Measurements from ENCODE around the gene ADD3. TPM values are rescaled to one million over a fixed set of nuclear protein-coding genes. Genes with fewer than 3 reads are reported as not detected.

ADD3 gene
- total RNA-seq, 2 donors from 2014 or later: 91.1 to 659 TPM

GRCh38 chr10:110023785-110024465, 16.1 kb downstream of the ADD3 start:
- Histone ChIP-seq H3K4me1 (ENCODE audit: control insufficient read depth in 1 of 2, low read depth in 2 of 2) (peaks cover 10 to 39% of the 10 kb centered on the region in 2 donors), H3K27ac (no peak overlapping the region), H3K27me3 (replicated peaks; ENCODE audit: insufficient read depth) (no peaks in the 10 kb centered on the region), H3K4me3 (no peak overlapping the region), H3K9me3 (no peaks in the 10 kb centered on the region), H3K36me3 (no peaks in the 10 kb centered on the region)
- no peak for ATAC-seq (ENCODE audit: insufficient number of reproducible peaks, low FRiP score, low read depth)
- no peak for TF ChIP-seq CTCF (IDR thresholded peaks at IDR 0.05)
- DNase-seq (ENCODE audit: low spot score): no peak

- peak overlapping the region in 1 of 2 donors; percentile 36 for H3K27ac ChIP-seq
- TF ChIP-seq CTCF (IDR thresholded peaks at IDR 0.05): no peak
- ATAC-seq (ENCODE audit: insufficient number of reproducible peaks, low FRiP score, low read depth): no peak
- H3K4me1 ChIP-seq (ENCODE audit: control insufficient read depth in 1 of 2, low read depth in 2 of 2): peaks cover 31 to 44% of the 10 kb centered on the region in 2 donors
- no peaks in the 10 kb centered on the region for H3K9me3 ChIP-seq
- H3K36me3 ChIP-seq: no peaks in the 10 kb centered on the region
- DNase-seq (ENCODE audit: low spot score): no peak
- H3K27me3 ChIP-seq (replicated peaks; ENCODE audit: insufficient read depth): no peaks in the 10 kb centered on the region
- H3K4me3 ChIP-seq: no peak overlapping the region
Observed at GRCh38 chr10:110029450-110029849, 21.7 kb downstream of the ADD3 start.

DNA sequence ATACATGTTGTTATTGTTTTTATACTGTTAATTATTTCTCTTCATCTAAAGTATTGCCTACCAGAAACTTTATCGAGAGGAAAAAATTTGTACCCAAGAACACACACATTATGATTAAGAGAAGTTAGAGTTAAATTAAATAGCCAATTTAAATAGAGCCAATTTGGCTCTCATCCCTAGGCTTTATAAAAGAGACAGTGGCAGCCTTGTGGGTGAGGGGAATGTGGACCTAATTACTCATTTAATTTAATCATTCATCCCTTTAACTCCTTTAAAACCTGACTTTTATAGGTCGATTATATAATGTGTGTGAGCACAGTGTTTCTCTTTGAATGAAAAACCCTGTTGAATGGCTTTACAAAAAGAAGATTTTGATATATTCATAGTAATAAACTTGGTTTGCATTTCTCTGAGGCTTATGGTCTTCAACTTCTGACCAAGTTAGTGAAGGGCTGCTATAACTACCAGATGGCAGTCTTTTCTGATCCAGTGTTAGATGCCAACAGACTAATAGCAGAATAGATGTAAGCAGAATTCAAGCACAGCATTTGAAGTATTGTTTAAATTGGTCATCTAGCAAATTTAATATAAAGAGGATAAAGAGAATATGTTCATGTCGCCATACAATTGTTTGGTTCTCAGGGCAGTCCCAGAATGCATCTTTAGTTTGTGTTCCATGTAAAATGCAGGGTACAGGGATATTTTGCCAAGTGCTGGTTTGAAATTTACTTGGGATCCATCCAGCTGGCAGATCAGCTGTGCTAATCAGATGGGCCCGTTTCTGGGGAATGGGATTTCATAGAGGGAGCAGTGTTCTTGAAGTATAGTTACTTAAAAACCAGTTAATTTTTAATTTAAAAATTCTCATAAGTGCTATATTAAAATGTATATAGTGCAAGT, 25.3 kb downstream of the ADD3 start:
- ATAC-seq (ENCODE audit: insufficient number of reproducible peaks, low FRiP score, low read depth): no peak
- H3K36me3 ChIP-seq: no peaks in the 10 kb centered on the region
- no peaks in the 10 kb centered on the region for H3K27me3 ChIP-seq (replicated peaks; ENCODE audit: insufficient read depth)
- no peak for TF ChIP-seq CTCF (IDR thresholded peaks at IDR 0.05)
- DNase-seq (ENCODE audit: low spot score): no peak
- H3K9me3 ChIP-seq: no peaks in the 10 kb centered on the region
- H3K27ac ChIP-seq: peak overlapping the region in 1 of 2 donors; percentile 44
- H3K4me3 ChIP-seq: peak overlapping the region; percentile 2
- H3K4me1 ChIP-seq (ENCODE audit: control insufficient read depth in 1 of 2, low read depth in 2 of 2): peaks cover 37 to 65% of the 10 kb centered on the region in 2 donors

DNA sequence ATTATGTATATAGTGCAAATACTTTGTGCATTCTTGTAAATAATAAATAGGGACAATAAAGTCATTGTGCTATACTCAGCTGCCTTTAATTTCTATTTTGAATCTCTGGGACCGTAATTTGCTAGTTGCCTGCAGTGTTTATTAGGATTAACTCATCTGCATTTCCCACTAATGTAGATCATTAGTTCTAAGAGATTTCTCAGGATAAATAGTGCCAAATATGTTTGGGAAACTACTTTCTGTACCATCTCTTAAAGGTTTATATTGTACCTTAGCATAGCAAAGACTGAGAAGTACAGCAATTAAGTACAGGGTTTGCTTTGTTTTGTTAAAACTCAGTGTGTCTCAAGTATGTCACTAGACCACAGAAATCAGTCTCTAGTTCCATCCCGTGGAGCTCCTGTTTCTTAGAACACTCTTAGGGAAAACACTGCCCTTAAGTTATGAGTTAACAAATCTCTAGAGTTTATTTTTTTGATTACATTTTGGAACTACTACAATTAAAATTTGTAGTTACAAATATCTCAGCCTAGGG, 26.0 kb downstream of the ADD3 start:
- H3K4me1 ChIP-seq (ENCODE audit: control insufficient read depth in 1 of 2, low read depth in 2 of 2): peaks cover 40 to 63% of the 10 kb centered on the region in 2 donors
- H3K27ac ChIP-seq: peak overlapping the region in 1 of 2 donors; percentile 44
- no peaks in the 10 kb centered on the region for H3K27me3 ChIP-seq (replicated peaks; ENCODE audit: insufficient read depth)
- TF ChIP-seq CTCF (IDR thresholded peaks at IDR 0.05): no peak
- H3K36me3 ChIP-seq: no peaks in the 10 kb centered on the region
- DNase-seq (ENCODE audit: low spot score) (no peak), ATAC-seq (ENCODE audit: insufficient number of reproducible peaks, low FRiP score, low read depth) (no peak)
- no peak overlapping the region for H3K4me3 ChIP-seq
- no peaks in the 10 kb centered on the region for H3K9me3 ChIP-seq

- no peak overlapping the region for H3K4me3 ChIP-seq
- DNase-seq (ENCODE audit: low spot score) (no peak), ATAC-seq (ENCODE audit: insufficient number of reproducible peaks, low FRiP score, low read depth) (no peak)
- H3K9me3 ChIP-seq: no peaks in the 10 kb centered on the region
- H3K36me3 ChIP-seq: no peaks in the 10 kb centered on the region
- peaks cover 35 to 57% of the 10 kb centered on the region in 2 donors for H3K4me1 ChIP-seq (ENCODE audit: control insufficient read depth in 1 of 2, low read depth in 2 of 2)
- no peak overlapping the region for H3K27ac ChIP-seq
- TF ChIP-seq CTCF (IDR thresholded peaks at IDR 0.05): no peak
- H3K27me3 ChIP-seq (replicated peaks; ENCODE audit: insufficient read depth): no peaks in the 10 kb centered on the region
Observed at GRCh38 chr10:110034596-110034995, 26.8 kb downstream of the ADD3 start.
